Neural progenitor cell (in vitro differentiated cells): ENCODE measurements around the gene CCM2. TPM values are rescaled to one million over a fixed set of nuclear protein-coding genes. Genes with fewer than 3 reads are reported as not detected.
A peak's percentile ranks its signal among the peaks of the same experiment; 100 is the strongest.

Experiments used
- DNase-seq: peaks from one replicate; pipeline ENCODE4 v3.0.0-alpha.2; 2016; ENCODE audit warnings: low spot score
- H2AFZ ChIP-seq: fragments of 200-600 bp; sonication (generic); replicated peaks from 2 replicates; pipeline ENCODE4 v1.6.1; 2016; ENCODE audit warnings: antibody characterized with exemption
- H3F3A ChIP-seq: fragments of 200-600 bp; sonication (generic); 2 replicates; pipeline ENCODE4 v1.6.1; 2016; ENCODE audit warnings: antibody characterized with exemption, low read depth
- H3K27ac ChIP-seq: fragments of 200-600 bp; sonication (generic); 2 replicates; pipeline ENCODE4 v1.5.1; 2016; ENCODE audit warnings: mild to moderate bottlenecking
- H3K27me3 ChIP-seq: fragments of 200-600 bp; sonication (generic); 2 replicates; pipeline ENCODE4 v1.6.1; 2016; ENCODE audit warnings: mild to moderate bottlenecking, moderate library complexity
- H3K36me3 ChIP-seq: fragments of 200-600 bp; sonication (generic); 2 replicates; pipeline ENCODE4 v1.5.1; 2016
- H3K4me1 ChIP-seq: fragments of 200-600 bp; sonication (generic); 2 replicates; pipeline ENCODE4 v1.6.1; 2016; ENCODE audit warnings: mixed run types
- H3K4me2 ChIP-seq: fragments of 200-600 bp; sonication (generic); 2 replicates; pipeline ENCODE4 v1.6.1; 2016
- H3K4me3 ChIP-seq: fragments of 200-600 bp; sonication (generic); 2 replicates; pipeline ENCODE4 v1.5.1; 2016
- H3K79me2 ChIP-seq: fragments of 200-600 bp; sonication (generic); 2 replicates; pipeline ENCODE4 v1.6.1; 2016; ENCODE audit warnings: low read depth
- H3K9ac ChIP-seq: fragments of 200-600 bp; sonication (generic); 2 replicates; pipeline ENCODE4 v1.6.1; 2016
- H3K9me3 ChIP-seq: fragments of 200-600 bp; sonication (generic); 2 replicates; pipeline ENCODE4 v1.5.1; 2016; ENCODE audit warnings: low read depth
- H4K20me1 ChIP-seq: fragments of 200-600 bp; sonication (generic); 2 replicates; pipeline ENCODE4 v1.6.1; 2016; ENCODE audit warnings: low read depth
- H3K27ac Mint-ChIP-seq: 3 replicates; pipeline ENCODE4 v1.8.0; 2021; ENCODE audit warnings: mixed read lengths
- H3K27me3 Mint-ChIP-seq: 2 replicates; pipeline ENCODE4 v1.8.0; 2022; ENCODE audit warnings: low read depth, mild to moderate bottlenecking, inconsistent platforms, moderate library complexity, mixed read lengths; ENCODE audit not compliant: insufficient read depth
- H3K36me3 Mint-ChIP-seq: 3 replicates; pipeline ENCODE4 v1.8.0; 2021; ENCODE audit warnings: mixed read lengths
- H3K4me1 Mint-ChIP-seq: 3 replicates; pipeline ENCODE4 v1.8.0; 2021; ENCODE audit warnings: mixed read lengths
- H3K4me3 Mint-ChIP-seq: 3 replicates; pipeline ENCODE4 v1.8.0; 2021; ENCODE audit warnings: mild to moderate bottlenecking, moderate library complexity, mixed read lengths
- H3K9me3 Mint-ChIP-seq: 3 replicates; pipeline ENCODE4 v1.8.0; 2020; ENCODE audit warnings: mixed read lengths
- CTCF ChIP-seq: fragments of 200-600 bp; sonication (generic); IDR thresholded peaks from 2 replicates; pipeline ENCODE4 v1.5.1; 2017; ENCODE audit warnings: antibody characterized with exemption, mild to moderate bottlenecking
- EZH2 ChIP-seq: fragments of 200-600 bp; sonication (generic); IDR thresholded peaks from 2 replicates; pipeline ENCODE4 v1.6.1; 2017; ENCODE audit warnings: antibody characterized with exemption, mild to moderate bottlenecking, moderate library complexity
- EZH2phosphoT487 ChIP-seq: fragments of 200-600 bp; sonication (generic); IDR thresholded peaks from 2 replicates; pipeline ENCODE4 v1.6.1; 2017; ENCODE audit warnings: antibody characterized with exemption
- total RNA-seq: library from RNA; depleted of rRNA; stranded (reverse); fragments of >200 nt; gene quantifications from 2 replicates; pipeline ENCODE4 v1.2.3, GENCODE V29; 2015; ENCODE audit warnings: low replicate concordance

Gene CCM2
- total RNA-seq, 1 donor from 2014 or later = 21.8 TPM

GRCh38 chr7:45077579-45077978 lies 77.6 kb downstream of the CCM2 start:
- no peak overlapping the region for H3K4me3 Mint-ChIP-seq
- no peaks in the 10 kb centered on the region for H3K36me3 ChIP-seq
- H3K27me3 Mint-ChIP-seq = peaks cover 8% of the 10 kb centered on the region

GRCh38 chr7:45078125-45078681 lies 78.2 kb downstream of the CCM2 start:
- no peaks in the 10 kb centered on the region for H4K20me1 ChIP-seq
- Mint-ChIP-seq H3K9me3 (no peaks in the 10 kb centered on the region), H3K27ac (no peak overlapping the region), H3K27me3 (peaks cover 8% of the 10 kb centered on the region), H3K36me3 (peaks cover 8% of the 10 kb centered on the region), H3K4me3 (no peak overlapping the region), H3K4me1 (no peaks in the 10 kb centered on the region)
- H3K9ac ChIP-seq = no peak overlapping the region
- H3K4me1 ChIP-seq = no peaks in the 10 kb centered on the region
- DNase-seq = no peak
- no peak overlapping the region for H2AFZ ChIP-seq
- H3K4me3 ChIP-seq = no peak overlapping the region
- H3K27me3 ChIP-seq = no peaks in the 10 kb centered on the region
- no peaks in the 10 kb centered on the region for H3F3A ChIP-seq
- no peak overlapping the region for H3K27ac ChIP-seq
- H3K36me3 ChIP-seq = no peaks in the 10 kb centered on the region
- no peaks in the 10 kb centered on the region for H3K9me3 ChIP-seq
- no peak for TF ChIP-seq EZH2
- no peak for TF ChIP-seq EZH2phosphoT487
- TF ChIP-seq CTCF = no peak
- H3K79me2 ChIP-seq = no peaks in the 10 kb centered on the region
- H3K4me2 ChIP-seq = no peak overlapping the region

More at GRCh38 chr7:45077579-45077978, 77.6 kb downstream of the CCM2 start:
- H3K36me3 Mint-ChIP-seq = peaks cover 8% of the 10 kb centered on the region
- no peak for DNase-seq
- no peaks in the 10 kb centered on the region for H4K20me1 ChIP-seq
- H2AFZ ChIP-seq = no peak overlapping the region
- no peaks in the 10 kb centered on the region for H3K9me3 Mint-ChIP-seq
- no peaks in the 10 kb centered on the region for H3K4me1 Mint-ChIP-seq
- no peak overlapping the region for H3K4me2 ChIP-seq
- no peak overlapping the region for H3K4me3 ChIP-seq
- no peaks in the 10 kb centered on the region for H3K9me3 ChIP-seq
- no peaks in the 10 kb centered on the region for H3K79me2 ChIP-seq
- H3K4me1 ChIP-seq = no peaks in the 10 kb centered on the region
- TF ChIP-seq EZH2 = no peak
- no peak for TF ChIP-seq CTCF
- TF ChIP-seq EZH2phosphoT487 = no peak
- H3K27me3 ChIP-seq = no peaks in the 10 kb centered on the region
- H3K9ac ChIP-seq = no peak overlapping the region
- no peak overlapping the region for H3K27ac Mint-ChIP-seq
- H3K27ac ChIP-seq = no peak overlapping the region
- H3F3A ChIP-seq = no peaks in the 10 kb centered on the region

- Mint-ChIP-seq H3K27me3 (peaks cover 6% of the 10 kb centered on the region), H3K4me3 (peak overlapping the region; percentile 58), H3K9me3 (no peaks in the 10 kb centered on the region), H3K4me1 (peaks cover 8% of the 10 kb centered on the region), H3K27ac (no peak overlapping the region), H3K36me3 (peaks cover 5% of the 10 kb centered on the region)
- no peaks in the 10 kb centered on the region for H3K79me2 ChIP-seq
- H3K27ac ChIP-seq = no peak overlapping the region
- H3K27me3 ChIP-seq = no peaks in the 10 kb centered on the region
- H4K20me1 ChIP-seq = no peaks in the 10 kb centered on the region
- TF ChIP-seq EZH2 (no peak), CTCF (no peak), EZH2phosphoT487 (no peak)
- H3F3A ChIP-seq = no peaks in the 10 kb centered on the region
- H3K36me3 ChIP-seq = no peaks in the 10 kb centered on the region
- H3K4me2 ChIP-seq = no peak overlapping the region
- H3K9ac ChIP-seq = no peak overlapping the region
- no peaks in the 10 kb centered on the region for H3K4me1 ChIP-seq
- DNase-seq = no peak
- H3K9me3 ChIP-seq = no peaks in the 10 kb centered on the region
- no peak overlapping the region for H2AFZ ChIP-seq
- H3K4me3 ChIP-seq = no peak overlapping the region
Observed at GRCh38 chr7:45080265-45080957, 80.4 kb downstream of the CCM2 start.
